Endothelial cell of umbilical vein (primary cell): ENCODE data around the gene POLE. TPM values are rescaled to one million over a fixed set of nuclear protein-coding genes. Genes with fewer than 3 reads are reported as not detected.

Experiments used
- BruUV-seq: library from RNA; stranded (reverse); fragments of 400-500 nt; replicated peaks from 2 replicates; lab custom pipeline; 2021; lab: Mats Ljungman, UMichigan
- CTCF ChIA-PET: fragments of 300-600, 350-600 bp; sonication (Branson Sonifier 250); formaldehyde crosslinking; loops from one replicate; lab custom pipeline; 2021; ENCODE audit warnings: antibody characterized with exemption, inconsistent platforms; lab: Charles Lee
- POLR2A ChIA-PET: fragments of 300-600, 350-600 bp; sonication (Branson Sonifier 250); formaldehyde crosslinking; loops from one replicate; lab custom pipeline; 2021; ENCODE audit warnings: antibody characterized with exemption, inconsistent platforms; lab: Charles Lee
- DNase-seq: peaks from one replicate; pipeline ENCODE4 v3.0.0-alpha.2; 2011; ENCODE audit warnings: low read depth, low spot score
- FAIRE-seq: peaks from 2 replicates; lab custom pipeline; 2011; peaks lifted over from hg19 to GRCh38; lab: Jason Lieb, UNC
- H2AFZ ChIP-seq: 2 replicates; pipeline ENCODE4 v1.6.0; 2012; ENCODE audit warnings: low read depth, low read length, control low read depth, inconsistent platforms
- H3K27ac ChIP-seq: 2 replicates; pipeline ENCODE4 v1.5.1; 2011; ENCODE audit warnings: low read depth, mild to moderate bottlenecking, control low read depth, low read length, moderate library complexity; ENCODE audit not compliant: insufficient read depth
- H3K27me3 ChIP-seq, 2 experiments: 2 replicates each; pipeline versions ENCODE4 v1.6.0 to v1.6.1; 2011; ENCODE audit warnings: low read length in 2 of 2, mixed read lengths in 1 of 2; ENCODE audit not compliant: control insufficient read depth in 2 of 2, insufficient read depth in 2 of 2
- H3K36me3 ChIP-seq, 2 experiments: 2 replicates in 1 of 2; 3 replicates in 1 of 2; pipeline ENCODE4 v1.5.1; 2011; ENCODE audit warnings: low read length in 2 of 2, mild to moderate bottlenecking in 1 of 2, moderate library complexity in 1 of 2; ENCODE audit not compliant: control insufficient read depth in 2 of 2, insufficient read depth in 2 of 2; ENCODE audit errors: extremely low read depth in 1 of 2
- H3K4me1 ChIP-seq: 3 replicates; pipeline ENCODE4 v1.5.1; 2011; ENCODE audit warnings: mild to moderate bottlenecking, low read length; ENCODE audit not compliant: control insufficient read depth, insufficient read depth; ENCODE audit errors: extremely low read depth
- H3K4me2 ChIP-seq: 2 replicates; pipeline ENCODE4 v1.6.1; 2011; ENCODE audit warnings: low read length, control low read depth, mixed read lengths; ENCODE audit not compliant: insufficient read depth
- H3K4me3 ChIP-seq, 3 experiments: fragments of 200-600 bp in 1 of 3; sonication (generic), shearing (Covaris generic) in 1 of 3; replicated peaks in 1 of 3; 2 replicates each; pipeline ENCODE4 v1.5.1; 2011 to 2016; ENCODE audit warnings: control low read depth in 3 of 3, low read length in 3 of 3, mild to moderate bottlenecking in 2 of 3, inconsistent platforms in 1 of 3, low read depth in 1 of 3, moderate library complexity in 1 of 3; ENCODE audit not compliant: insufficient read depth in 1 of 3
- H3K79me2 ChIP-seq: 2 replicates; pipeline ENCODE4 v1.6.0; 2012; ENCODE audit warnings: low read length, inconsistent platforms; ENCODE audit not compliant: control insufficient read depth, insufficient read depth
- H3K9ac ChIP-seq: replicated peaks from 2 replicates; pipeline ENCODE3; 2011; ENCODE audit warnings: low read length, control low read depth; ENCODE audit not compliant: insufficient read depth; ENCODE audit errors: extremely low read depth
- H3K9me1 ChIP-seq: replicated peaks from 3 replicates; pipeline ENCODE4 v1.6.0; 2011; ENCODE audit warnings: mild to moderate bottlenecking, low read length; ENCODE audit not compliant: control insufficient read depth, insufficient read depth; ENCODE audit errors: extremely low read depth
- H3K9me3 ChIP-seq: replicated peaks from 2 replicates; pipeline ENCODE4 v1.5.1; 2012; ENCODE audit warnings: low read length, inconsistent platforms; ENCODE audit not compliant: control insufficient read depth, insufficient read depth
- H4K20me1 ChIP-seq: replicated peaks from 2 replicates; pipeline ENCODE3; 2011; ENCODE audit warnings: mild to moderate bottlenecking, low read length; ENCODE audit not compliant: control insufficient read depth, insufficient read depth; ENCODE audit errors: extremely low read depth
- EZH2 ChIP-seq: IDR thresholded peaks from 2 replicates; pipeline ENCODE4 v1.6.1; 2012; ENCODE audit warnings: borderline replicate concordance, low read depth, mild to moderate bottlenecking, moderate library complexity, low read length, inconsistent platforms; ENCODE audit not compliant: severe bottlenecking
- FOS ChIP-seq: IDR thresholded peaks from 2 replicates; pipeline ENCODE4 v1.6.1; 2011; ENCODE audit warnings: mild to moderate bottlenecking, low read length, moderate library complexity, borderline replicate concordance; ENCODE audit not compliant: insufficient read depth
- GATA2 ChIP-seq: IDR thresholded peaks from 2 replicates; pipeline ENCODE4 v1.7.0; 2011; ENCODE audit warnings: low read depth, mild to moderate bottlenecking, moderate library complexity, mixed read lengths, low read length; ENCODE audit not compliant: insufficient read length, insufficient read depth
- JUN ChIP-seq: IDR thresholded peaks from 2 replicates; pipeline ENCODE4 v1.6.1; 2011; ENCODE audit warnings: borderline replicate concordance, low read depth; ENCODE audit not compliant: insufficient read length, insufficient read depth
- MYC ChIP-seq: IDR thresholded peaks from one replicate; pipeline ENCODE4 v1.6.1; 2011; ENCODE audit warnings: mild to moderate bottlenecking, low read depth, low read length
- POLR2A ChIP-seq: IDR thresholded peaks from 2 replicates; pipeline ENCODE4 v1.6.1; 2012; ENCODE audit warnings: low read depth, mild to moderate bottlenecking, control low read depth, low read length
- POLR2AphosphoS5 ChIP-seq: IDR thresholded peaks from 2 replicates; pipeline ENCODE4 v1.6.1; 2012; ENCODE audit warnings: low read depth, mild to moderate bottlenecking, control low read depth, low read length, moderate library complexity; ENCODE audit not compliant: insufficient read depth
- dilution Hi-C: fragments of 300-500 bp; cut with MboI; formaldehyde crosslinking; loops from one replicate; pipeline ENCODE4 v1.15.0; 2019; ENCODE audit warnings: low sequenced_read_pairs; ENCODE audit not compliant: extremely low pct_ligation_motif_present
- intact Hi-C: fragments of 100-400 bp; cut with micrococcal nuclease; formaldehyde crosslinking; loops from one replicate; pipeline ENCODE4 v1.10.0; 2022
- polyA plus RNA-seq, 4 experiments: library from polyadenylated mRNA; depleted of rRNA in 3 of 4; stranded (reverse) in 3 of 4; unstranded in 1 of 4; fragments of >200 nt; gene quantifications; 2 replicates each; pipeline versions ENCODE4 v1.2.1 to v1.2.3, GENCODE V29; 2011 to 2012; ENCODE audit warnings: missing spikeins in 1 of 4
- total RNA-seq: library from RNA; stranded (reverse); gene quantifications from 2 replicates; pipeline ENCODE4 v1.2.3, GENCODE V29; 2021
- TF ChIP-seq, protein P1 (sequence below): IDR thresholded peaks from 2 replicates; pipeline ENCODE4 v1.6.1; 2011; ENCODE audit not compliant: insufficient read depth, insufficient read length
- TF ChIP-seq, protein P2 (sequence below), 2 donors: IDR thresholded peaks; 1 replicate in 1 of 2; 2 replicates in 1 of 2; pipeline ENCODE4 v1.5.1; 2011; ENCODE audit warnings: low read length in 2 of 2, mild to moderate bottlenecking in 2 of 2, moderate library complexity in 2 of 2, control low read depth in 1 of 2, inconsistent platforms in 1 of 2, low read depth in 1 of 2; ENCODE audit not compliant: insufficient read depth in 1 of 2; ENCODE audit errors: extremely low read depth in 1 of 2

POLE gene
- total and polyA plus RNA-seq, 2 donors (not counting 3 experiments of a cell fraction or from before 2014, with no cell fraction given) = 22.9 to 82.7 TPM

DNA sequence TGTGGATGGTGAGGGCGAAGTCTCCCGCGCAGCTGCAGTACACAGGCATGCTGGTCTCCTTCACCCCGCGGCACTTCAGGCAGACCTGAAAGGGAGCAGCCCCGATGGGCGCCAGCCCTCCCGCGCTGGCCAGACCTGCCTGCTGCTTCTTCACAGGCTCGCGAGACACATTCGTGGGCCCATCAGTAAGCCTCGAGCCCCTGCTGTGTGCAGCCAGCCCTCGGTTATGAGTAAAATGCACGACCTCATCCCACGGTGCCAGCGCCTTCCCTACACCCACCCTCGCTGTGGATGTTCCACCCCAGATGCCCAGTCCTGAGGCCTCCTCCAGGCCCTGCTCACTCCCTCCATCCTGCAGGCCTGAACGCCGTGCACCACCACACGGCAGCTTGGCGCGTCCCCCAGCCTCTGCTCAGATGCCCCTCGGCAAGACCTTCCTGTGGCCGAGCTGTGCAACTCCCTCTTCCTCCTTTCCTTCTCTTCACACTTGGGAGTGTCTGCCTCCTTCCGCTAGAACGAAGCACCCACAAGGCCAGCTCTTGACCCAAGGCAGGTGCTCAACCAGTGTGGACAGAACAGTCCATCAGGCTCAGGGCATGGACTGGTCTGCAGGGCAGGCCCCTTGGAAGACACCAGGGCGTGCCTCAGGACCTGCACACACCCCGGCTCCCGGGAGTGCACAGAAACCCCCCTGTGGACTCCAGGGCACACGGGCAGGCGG is 62.1 kb downstream of the POLE start:
- Histone ChIP-seq H4K20me1 (no peaks in the 10 kb centered on the region), H3K9ac (no peak overlapping the region), H3K4me3 (no peak overlapping the region), H3K4me2 (no peak overlapping the region), H3K36me3 (peaks cover 0 to 11% of the 10 kb centered on the region in 2 experiments), H3K79me2 (no peaks in the 10 kb centered on the region), H3K9me1 (no peaks in the 10 kb centered on the region), H3K27me3 (peaks cover 0 to 1% of the 10 kb centered on the region in 2 experiments), H3K9me3 (no peaks in the 10 kb centered on the region), H3K4me1 (no peaks in the 10 kb centered on the region), H3K27ac (no peak overlapping the region), H2AFZ (no peak overlapping the region)
- BruUV-seq = no TSS peak
- ChIA-PET POLR2A (no interaction called here), CTCF (interaction anchor here (1.4 to 1.9 kb wide), 2 partner anchors 10 to 14 kb away, joined by 3 to 7 read pairs; no protein-coding TSS in a partner anchor)
- intact Hi-C loops (no loop called here), dilution Hi-C loops (no loop called here)
- no peak for TF ChIP-seq FOS
- TF ChIP-seq, protein P1, sequence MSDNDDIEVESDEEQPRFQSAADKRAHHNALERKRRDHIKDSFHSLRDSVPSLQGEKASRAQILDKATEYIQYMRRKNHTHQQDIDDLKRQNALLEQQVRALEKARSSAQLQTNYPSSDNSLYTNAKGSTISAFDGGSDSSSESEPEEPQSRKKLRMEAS = no peak
- TF ChIP-seq GATA2 = no peak
- no peak for TF ChIP-seq MYC
- TF ChIP-seq, protein P2, sequence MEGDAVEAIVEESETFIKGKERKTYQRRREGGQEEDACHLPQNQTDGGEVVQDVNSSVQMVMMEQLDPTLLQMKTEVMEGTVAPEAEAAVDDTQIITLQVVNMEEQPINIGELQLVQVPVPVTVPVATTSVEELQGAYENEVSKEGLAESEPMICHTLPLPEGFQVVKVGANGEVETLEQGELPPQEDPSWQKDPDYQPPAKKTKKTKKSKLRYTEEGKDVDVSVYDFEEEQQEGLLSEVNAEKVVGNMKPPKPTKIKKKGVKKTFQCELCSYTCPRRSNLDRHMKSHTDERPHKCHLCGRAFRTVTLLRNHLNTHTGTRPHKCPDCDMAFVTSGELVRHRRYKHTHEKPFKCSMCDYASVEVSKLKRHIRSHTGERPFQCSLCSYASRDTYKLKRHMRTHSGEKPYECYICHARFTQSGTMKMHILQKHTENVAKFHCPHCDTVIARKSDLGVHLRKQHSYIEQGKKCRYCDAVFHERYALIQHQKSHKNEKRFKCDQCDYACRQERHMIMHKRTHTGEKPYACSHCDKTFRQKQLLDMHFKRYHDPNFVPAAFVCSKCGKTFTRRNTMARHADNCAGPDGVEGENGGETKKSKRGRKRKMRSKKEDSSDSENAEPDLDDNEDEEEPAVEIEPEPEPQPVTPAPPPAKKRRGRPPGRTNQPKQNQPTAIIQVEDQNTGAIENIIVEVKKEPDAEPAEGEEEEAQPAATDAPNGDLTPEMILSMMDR (IDR thresholded peaks at IDR 0.05; ENCODE audit: extremely low read depth in 1 of 2, insufficient read depth in 1 of 2, low read depth in 1 of 2, low read length in 2 of 2) = no peak
- no peak for TF ChIP-seq EZH2
- TF ChIP-seq JUN = no peak
- no peak for TF ChIP-seq POLR2A
- no peak for TF ChIP-seq POLR2AphosphoS5
- DNase-seq (no peak), FAIRE-seq (no peak)
